Frontal cortex (tissue), 4 donors: Measurements from ENCODE around the gene RALGPS1. TPM values are rescaled to one million over a fixed set of nuclear protein-coding genes. Genes with fewer than 3 reads are reported as not detected.
"Not testable (repeated sequence)": the region's sequence is repeated elsewhere in the genome, so short reads cannot be mapped to it uniquely, and the experiment has no call there.

ENCODE experiments used
- DNase-seq, 2 donors: peaks; one replicate each; pipeline ENCODE4 v3.0.0; 2012; ENCODE audit warnings: low spot score in 2 of 2
- FAIRE-seq: peaks from 2 replicates; lab custom pipeline; 2012; peaks lifted over from hg19 to GRCh38; lab: Jason Lieb, UNC
- total RNA-seq: library from RNA; depleted of rRNA; stranded (reverse); fragments of >200 nt; gene quantifications from one replicate; pipeline ENCODE4 v1.2.3, GENCODE V29; 2014
- donor health status: control.
- donor health status: control.
- donor health status: control.

RALGPS1 gene
- total RNA-seq, 1 donor from 2014 or later = 53.8 TPM

DNA sequence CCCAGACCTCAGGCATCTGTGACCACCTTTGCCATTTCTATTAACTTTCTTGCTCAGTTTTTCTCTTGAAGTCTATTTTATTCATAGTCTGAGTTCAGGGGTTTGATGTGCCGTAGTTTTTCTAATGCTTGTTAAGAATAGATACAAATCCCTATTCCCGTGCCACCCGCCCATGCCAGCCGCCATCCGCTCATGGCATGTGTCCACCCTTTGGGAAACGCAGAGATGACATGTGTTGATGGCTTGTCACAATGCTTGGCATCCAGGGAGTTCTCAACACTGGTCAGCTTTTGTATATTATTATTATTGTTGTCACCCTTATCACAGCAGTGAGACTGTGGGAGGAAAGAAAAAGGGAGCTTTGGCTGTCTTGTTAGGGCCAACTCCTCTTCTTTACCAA is 225.2 kb downstream of the RALGPS1 start:
- FAIRE-seq = no peak
- no peak for DNase-seq

DNA sequence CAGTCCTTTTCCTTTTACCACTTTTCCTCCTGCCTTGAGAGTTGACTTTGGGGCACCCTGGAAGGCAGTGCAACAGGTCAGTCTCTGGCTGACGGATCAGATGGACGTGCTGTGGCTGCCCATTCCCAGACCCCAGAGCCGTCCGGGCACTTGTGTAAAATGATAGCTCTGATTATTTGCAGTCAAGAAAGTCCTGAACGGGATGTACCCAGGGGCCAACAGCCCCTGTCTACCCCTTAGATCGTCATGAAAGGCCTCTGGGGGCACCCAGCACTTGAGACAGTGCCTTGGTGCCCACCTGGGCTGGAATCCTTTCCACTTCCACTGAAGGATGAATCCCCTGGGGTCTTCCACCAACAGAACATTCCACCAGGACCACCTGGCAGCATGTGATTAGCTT is 225.6 kb downstream of the RALGPS1 start:
- FAIRE-seq (no peak), DNase-seq (no peak)

DNA sequence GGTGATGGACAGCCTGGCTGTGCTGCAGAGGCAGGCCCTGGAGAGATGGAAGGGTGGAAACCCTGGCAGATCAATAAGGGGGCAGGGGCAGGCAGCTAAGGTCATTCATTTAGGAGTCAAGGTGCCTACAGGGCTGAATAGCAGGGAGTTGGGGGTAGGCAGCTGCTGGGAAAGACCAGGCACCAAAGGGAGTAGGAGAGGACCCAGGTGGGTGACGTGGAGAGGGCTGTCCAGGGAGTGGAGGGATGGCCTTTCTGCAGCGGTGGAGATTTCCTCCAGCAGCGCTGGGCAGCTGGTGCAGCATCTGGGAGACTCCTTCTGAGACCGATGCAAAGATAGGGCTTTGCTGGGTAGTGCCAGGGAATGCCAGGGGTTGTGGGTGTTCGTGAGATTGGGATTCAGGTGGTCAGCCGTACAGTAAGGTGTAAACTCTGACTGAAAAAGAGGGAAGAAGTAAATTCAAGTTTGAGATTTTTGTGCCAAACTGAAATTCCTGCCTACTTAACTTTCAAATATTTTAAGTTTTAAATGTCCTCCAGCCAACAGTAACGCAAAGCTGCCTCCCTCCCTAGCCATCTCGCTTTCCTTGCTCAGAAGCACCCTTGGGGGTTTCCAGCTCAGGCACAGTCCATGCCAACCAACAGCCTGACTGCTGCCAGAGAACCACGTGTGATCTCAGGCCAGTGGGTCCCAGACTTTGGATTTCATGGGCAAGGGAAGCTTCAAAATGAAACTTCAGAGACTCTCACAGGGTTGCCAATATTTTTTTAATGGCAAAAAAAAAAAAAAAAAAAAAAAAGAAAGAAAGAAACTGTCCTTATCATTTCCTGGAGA is 226.5 kb downstream of the RALGPS1 start:
- FAIRE-seq (no peak), DNase-seq (no peak)

DNA sequence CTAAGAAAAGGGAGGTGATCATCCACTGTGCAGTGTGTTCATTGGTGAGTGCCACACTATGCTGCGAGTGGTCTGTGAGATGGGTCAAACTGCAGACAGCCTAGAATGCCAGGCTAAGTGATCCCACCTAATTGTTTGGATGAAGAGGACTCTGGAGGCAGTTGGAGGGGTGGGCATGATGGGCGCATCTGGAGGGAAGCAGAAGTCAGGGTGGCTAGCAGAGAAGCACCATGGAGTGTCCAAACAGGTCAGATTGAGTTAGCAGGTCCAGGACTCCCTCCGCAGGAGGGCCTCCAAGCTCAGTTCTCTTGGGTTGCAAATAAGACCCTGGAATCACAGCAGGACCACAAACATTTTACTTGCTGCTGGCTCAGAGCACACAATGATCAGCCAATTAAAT is 227.7 kb downstream of the RALGPS1 start:
- DNase-seq = no peak
- no peak for FAIRE-seq

DNA sequence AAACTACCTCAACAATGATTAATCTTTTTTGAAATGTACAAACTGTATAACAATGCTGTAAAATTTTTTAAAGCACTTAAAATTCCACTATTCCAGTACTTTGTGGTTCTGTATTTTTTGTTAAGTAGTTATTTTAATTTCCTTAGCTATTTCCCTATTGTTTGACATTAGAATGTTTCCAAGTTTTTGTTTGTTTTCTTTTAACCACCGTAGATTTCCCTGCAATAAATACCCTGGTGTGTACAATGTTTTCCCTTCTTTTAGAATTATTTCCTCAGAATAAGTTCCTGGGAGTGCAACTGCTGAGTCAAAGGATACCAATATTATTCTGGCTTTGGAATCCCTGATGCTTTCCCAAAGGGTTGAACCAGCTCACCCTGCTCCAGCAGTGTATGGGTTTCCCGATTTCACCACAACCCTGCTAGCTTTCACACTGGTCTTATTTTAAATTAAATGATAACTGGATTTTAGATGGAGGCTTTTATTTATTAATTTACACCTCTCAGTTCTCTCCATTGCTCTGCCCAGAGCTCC is 228.4 kb downstream of the RALGPS1 start:
- DNase-seq (no peak), FAIRE-seq (no peak)

DNA sequence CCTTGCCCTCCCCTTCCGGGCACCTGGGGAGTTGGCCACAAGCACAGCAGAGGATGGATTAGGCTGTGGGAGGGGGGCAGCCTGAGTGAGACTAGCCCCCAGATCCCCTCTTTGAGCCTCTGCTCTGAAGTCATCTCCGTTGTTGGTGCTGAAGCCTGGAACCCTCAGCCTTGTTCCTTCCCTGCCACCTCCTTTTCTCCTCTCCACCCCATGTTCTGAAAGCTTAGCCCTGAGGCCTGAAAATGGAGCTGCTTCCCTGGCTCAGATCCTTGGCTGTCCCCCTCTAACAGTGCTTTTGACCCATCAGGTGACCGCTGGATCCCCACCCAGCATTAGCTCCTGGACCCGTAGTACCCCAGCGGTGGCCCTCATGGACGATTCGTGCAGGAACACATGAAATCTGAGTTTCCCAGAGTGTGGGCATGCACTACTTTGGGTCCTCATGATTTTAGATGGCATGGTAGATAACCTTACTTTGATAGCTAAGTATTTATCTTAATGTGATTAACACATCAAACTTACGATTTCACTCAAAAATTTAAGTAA is 229.4 kb downstream of the RALGPS1 start:
- DNase-seq = no peak
- FAIRE-seq = no peak

DNA sequence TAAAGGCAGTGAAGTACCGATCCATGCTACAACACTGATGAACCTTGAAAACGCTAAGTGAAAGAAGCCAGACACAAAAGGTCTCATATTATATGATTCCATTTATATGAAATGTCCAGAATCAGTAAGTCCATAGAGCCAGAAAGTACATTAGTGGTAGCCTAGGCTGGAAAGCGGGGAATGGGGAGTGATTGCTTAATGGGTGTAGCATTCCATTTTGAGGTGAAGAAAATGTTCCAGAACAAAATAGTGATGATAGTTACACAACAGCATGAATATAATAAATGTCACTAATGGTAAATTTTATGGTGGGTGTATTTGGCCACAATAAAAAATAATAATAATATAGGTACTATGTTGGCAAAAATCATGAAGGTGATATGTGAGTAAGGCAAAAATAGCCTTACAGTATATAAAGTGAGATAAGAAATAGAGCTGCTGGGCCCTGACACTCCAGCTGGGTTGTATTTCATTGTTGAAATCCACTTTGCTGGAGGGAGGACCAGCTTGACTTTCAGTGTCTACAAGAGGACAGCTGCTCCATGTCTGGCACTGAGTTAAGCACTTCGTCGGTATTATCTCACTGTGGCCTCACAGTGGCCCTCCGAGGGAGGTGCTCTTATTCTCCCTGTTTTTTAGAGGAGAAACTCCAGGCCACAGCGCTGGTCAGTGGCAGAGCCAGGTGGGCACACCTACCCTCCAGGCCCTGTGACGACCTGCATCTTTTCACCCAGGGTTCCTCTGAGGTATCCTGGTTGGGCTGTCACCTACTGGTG is 230.3 kb downstream of the RALGPS1 start:
- FAIRE-seq (no peak), DNase-seq (no peak)

DNA sequence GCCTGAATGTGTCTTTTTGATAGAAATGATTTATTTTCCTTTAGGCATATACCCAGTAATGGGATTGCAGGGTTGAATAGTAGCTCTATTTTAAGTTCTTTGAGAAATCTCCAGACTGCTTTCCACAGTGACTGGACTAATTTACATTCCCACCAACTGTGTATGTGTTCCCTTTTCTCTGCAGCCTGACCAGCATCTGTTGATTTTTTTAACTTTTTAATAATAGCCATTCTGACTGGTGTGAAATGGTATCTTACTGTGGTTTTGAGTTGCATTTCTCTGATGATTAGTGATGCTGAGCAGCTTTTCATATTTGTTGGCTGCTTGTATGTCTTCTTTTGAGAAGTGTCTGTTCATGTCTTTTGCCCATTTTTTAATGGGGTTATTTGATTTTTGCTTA is 232.3 kb downstream of the RALGPS1 start:
- FAIRE-seq = not testable (repeated sequence)

DNA sequence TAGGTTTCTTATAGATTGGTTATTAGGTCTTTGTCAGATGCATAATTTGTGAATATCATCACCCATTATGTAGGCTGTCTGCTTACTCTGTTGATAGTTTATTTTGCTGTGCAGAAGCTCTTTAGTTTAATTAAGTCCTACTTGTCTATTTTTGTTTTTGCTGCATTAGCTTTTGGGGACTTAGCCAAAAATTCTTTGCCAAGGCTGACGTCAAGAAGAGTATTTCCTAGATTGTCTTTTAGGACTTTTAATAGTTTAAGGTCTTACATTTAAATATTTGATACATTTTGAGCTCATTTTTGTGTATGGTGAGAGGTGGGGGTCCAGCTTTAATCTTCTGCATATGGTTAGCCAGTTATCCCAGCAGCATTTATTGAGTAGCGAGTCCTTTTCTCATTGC is 232.7 kb downstream of the RALGPS1 start:
- FAIRE-seq (no peak), DNase-seq (no peak)

More for the DNA sequence above, 232.3 kb downstream of the RALGPS1 start:
- not testable (repeated sequence) for DNase-seq

DNA sequence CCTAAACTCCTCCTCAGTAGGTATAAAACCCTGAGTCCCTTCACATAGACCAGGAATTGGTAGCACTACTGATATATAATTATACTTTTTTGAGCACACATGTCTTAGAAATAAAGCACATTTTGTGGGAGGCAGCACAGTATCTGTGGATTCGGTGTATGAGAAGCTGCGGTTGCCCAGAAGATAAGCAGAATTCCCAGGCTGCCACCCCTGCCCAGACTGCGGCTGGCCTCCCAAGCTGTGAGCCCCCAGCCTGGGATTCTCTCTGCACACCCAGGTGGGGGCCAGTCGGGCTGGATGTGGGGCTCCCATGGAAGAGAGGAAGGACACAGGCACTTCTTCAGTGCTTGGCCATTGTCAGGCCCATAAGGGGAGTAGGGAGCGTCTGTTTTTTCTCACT is 233.4 kb downstream of the RALGPS1 start:
- FAIRE-seq (no peak), DNase-seq (no peak)

DNA sequence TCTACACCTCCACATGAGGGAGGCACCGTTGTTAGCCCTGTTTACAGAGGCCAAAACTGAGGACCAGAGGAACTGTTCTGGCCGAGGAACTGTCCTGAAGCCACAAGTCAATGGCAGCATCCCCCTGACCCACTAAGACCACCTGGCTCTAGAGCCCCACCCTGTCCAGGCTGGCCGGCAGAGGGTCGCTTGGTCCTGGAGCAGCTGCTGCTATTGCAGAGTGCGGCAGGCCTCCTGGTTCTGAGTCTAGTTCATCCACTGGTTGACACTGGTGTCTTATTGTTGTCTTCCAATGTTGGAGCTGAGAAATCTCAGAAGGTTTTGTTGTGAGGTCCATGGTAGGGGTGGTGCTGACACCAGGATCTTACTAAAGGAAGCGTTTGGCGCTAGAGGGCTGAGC is 234.4 kb downstream of the RALGPS1 start:
- FAIRE-seq (no peak), DNase-seq (no peak)

DNA sequence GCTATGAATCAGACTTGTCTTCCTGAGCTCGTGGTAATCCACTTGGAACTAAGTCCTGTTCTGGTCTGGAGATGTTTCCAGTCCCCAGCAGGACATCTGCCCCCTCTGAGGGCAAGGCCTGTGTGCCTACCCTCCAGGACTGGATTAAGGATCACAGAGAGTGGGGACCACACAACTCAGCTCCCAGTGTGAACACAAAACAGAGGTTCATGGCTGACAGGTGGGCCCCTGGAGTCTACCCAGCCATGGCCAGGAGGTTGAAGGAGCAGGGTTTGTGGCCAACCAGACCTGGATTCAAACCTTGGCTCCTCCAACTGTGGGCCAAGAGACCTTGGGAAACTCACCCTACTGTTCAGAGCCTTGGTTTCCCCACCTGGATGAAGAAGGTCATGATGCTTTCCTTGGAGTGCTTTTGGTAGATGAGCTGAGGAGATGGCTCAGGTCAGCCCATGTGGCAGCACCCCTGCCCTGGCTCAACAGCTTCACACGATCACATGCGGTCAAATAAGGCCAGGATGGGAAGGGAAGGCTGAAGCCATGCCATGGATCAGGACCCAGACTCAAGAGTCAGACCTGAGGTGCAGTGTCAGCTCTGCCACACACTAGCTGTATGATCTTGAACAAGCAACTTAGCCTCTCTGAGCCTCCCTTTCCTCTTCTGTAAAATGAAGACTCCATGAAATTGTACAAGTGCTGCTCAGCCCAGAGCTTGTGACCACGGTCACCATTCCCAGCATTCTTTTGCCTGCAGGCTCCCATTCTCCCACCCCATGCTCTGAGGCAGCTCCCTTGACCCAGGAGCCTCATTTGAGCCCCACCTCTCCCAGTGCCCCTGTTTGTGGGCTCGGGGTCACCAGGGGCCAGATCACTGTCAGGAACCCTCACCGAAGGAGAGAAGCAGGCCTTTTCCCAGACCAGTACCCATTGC is 235.1 kb downstream of the RALGPS1 start:
- FAIRE-seq = no peak
- DNase-seq = no peak

DNA sequence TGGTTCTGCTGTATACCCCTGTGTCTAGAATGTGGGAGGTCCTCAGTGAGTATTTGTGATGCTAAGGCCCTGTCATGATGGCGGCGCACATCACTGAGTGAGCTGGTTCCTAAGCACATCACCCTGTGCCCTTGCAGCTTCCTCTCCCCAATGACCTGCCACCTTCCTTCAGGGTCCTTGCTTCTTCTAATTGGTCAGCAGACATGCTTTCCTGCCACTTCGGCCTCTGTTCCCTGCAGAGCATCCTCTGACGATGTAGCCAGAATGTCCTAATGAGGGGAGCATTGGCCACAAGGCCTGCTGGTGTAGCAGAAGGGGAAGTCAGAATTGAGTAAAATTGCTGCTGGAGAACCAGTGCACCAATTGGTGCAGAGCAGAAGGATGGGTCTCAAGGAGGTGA is 238.9 kb downstream of the RALGPS1 start:
- DNase-seq (no peak), FAIRE-seq (no peak)

DNA sequence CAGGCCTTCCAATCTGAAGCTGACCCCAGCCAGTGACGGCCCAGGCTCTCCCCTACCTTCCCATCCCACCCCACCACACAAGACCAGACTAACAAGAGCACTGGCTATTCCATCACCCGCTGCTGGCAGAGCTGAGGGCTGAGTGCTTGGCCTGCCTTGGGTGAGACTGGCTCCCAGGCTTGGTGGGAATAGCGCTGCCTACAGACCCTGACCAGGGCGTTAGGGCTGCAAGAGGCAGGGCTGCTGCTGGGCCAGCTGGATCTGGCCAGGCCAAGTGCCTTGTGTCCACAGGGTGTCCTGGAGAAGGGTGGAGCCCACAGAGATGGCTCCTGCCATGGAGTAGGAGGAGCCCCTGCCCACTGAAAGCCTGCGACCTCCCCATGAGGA is 239.4 kb downstream of the RALGPS1 start:
- FAIRE-seq (no peak), DNase-seq (no peak)

DNA sequence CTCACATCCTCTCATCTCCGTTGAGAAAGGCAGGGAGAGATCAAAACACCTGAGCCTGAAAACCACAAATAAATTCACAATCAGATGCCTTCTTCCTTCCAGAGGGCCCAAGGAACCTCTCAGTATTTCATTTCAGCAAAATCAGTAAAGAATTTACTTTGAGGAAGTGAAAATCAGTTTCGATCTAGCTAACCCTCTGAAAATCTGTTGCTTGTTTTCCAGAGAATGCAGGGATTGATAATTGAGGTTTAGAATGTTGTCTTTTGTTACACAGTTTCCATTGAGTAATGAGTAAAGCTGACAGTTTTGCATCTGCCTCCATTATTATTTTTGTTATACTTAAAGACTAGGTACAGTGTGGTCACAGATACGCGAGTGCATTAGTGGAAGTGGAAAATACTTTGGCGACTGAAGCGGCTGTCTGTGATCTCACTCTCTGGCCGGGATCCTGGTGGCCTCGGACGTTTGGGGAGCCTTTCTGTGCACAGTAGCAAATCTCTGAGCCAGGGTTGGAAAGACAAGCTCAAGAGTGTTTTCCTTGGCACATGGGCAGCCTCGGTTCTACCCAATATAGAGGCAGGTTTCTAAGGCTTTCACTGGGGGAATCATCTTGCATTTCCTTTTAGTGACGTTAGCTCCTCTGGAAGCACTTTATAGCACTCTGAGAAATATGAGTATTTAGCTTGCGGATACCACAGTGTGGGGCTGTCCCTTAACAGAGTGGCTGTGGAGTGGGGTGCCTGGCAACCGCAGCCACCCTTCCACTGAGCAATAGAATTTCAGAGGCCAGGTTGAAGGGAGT is 240.0 kb downstream of the RALGPS1 start:
- FAIRE-seq = no peak
- DNase-seq = no peak

DNA sequence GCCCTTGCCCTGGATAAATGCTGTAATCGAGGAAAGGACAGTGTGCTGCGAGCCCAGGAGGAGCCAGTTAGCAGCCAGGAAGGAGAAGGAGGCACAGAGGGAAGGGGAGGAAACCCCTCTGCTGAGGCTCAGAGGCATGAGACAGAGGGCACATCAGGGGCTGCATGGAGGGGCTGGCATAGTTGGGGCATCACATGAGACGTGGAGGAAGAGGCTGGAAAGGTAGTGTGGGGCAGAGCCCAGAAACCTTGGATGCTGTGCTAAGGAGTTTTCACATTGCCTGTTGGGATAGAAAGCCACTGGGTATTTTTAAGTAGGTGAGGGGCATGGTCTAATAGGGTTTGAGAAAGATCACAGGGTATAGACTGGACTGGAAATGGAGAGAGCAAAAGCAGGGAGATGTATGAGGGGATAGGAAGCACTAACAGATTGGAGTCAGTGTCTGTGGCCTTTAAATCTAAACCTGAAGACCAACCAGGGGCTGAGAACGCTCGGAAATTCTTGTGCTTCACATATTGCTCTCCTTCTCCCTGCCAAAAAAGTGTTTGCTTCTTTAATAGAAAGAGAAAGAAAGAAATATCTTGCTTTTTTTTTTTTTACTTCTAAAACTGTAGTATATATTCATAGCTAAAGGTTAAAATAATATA is 240.9 kb downstream of the RALGPS1 start:
- FAIRE-seq = no peak
- no peak for DNase-seq

DNA sequence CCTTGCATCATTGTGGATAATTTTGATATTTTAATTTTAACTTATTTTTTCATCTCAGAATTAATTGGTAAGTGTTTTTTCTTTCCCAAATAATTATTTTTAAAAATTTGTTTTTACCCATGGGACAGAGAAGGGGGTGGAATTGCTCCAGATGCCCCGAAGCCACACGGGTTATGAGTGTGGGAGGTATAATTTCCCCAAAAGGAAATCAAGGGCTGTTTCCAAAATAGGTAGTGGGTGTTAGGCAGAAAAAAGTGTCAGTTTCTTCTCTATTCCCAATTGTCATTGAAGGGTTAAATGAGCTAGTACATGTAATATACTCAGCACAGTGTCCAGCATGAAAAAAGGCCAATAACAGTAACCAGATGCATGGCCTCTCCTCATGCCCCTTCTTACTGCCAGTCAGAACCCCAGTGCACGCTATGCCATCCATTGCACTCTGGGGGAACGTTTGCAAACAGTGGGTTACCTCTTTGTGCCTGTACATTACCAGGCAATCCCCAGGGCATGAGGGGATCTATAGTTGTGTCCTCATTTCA is 244.3 kb downstream of the RALGPS1 start:
- no peak for FAIRE-seq
- no peak for DNase-seq

DNA sequence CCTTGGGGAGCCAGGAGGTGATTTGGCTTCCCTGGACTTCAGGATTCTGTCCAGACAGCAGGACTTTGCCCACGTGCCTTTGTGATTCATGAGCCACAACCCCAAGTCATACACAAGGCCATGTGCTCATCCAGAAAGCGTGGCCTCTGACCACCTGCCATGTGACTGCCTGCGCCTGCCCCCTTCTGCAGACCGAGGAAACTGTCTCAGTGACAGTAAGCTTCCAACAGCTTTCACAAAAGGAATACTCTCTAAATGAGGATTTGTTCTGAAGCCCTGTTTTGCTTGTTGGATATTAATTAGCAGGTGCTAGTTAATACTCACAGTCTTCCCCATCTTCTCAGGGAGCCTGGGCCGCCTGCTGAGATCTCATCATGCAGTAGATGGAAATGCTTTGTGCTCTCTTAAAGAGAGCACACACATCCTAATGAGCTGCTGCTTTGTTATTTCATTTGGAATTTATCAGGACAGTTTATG is 244.8 kb downstream of the RALGPS1 start:
- DNase-seq = peak; percentile 24 to 49
- FAIRE-seq = no peak
